Cerebellar cortex (tissue), 1 donor: ENCODE results near the gene ADGRB3.
"Not testable (repeated sequence)": the region's sequence is repeated elsewhere in the genome, so short reads cannot be mapped to it uniquely, and the experiment has no call there.

Experiments used
- DNase-seq: peaks from one replicate; pipeline ENCODE4 v3.0.0-alpha.2; 2015; ENCODE audit warnings: low spot score

ADGRB3 gene

GRCh38 chr6:69246983-69247382 is 611.9 kb downstream of the ADGRB3 start:
- DNase-seq, result no peak

- DNase-seq, result no peak
These were observed 625.9 kb downstream of the ADGRB3 start for GRCh38 chr6:69261010-69261409.

GRCh38 chr6:69263297-69263696 is 628.2 kb downstream of the ADGRB3 start:
- DNase-seq, result no peak

GRCh38 chr6:69265090-69265489 is 630.0 kb downstream of the ADGRB3 start:
- no peak for DNase-seq

- DNase-seq, result no peak
These were observed 630.6 kb downstream of the ADGRB3 start for GRCh38 chr6:69265706-69266105.

- no peak for DNase-seq
These were observed 641.1 kb downstream of the ADGRB3 start for GRCh38 chr6:69276204-69276603.

GRCh38 chr6:69279805-69280204 is 644.7 kb downstream of the ADGRB3 start:
- peak; percentile 78 for DNase-seq

- DNase-seq, result no peak
These were observed 645.8 kb downstream of the ADGRB3 start for GRCh38 chr6:69280858-69281257.

- no peak for DNase-seq
These were observed 649.2 kb downstream of the ADGRB3 start for GRCh38 chr6:69284176-69284730.

- DNase-seq, result no peak
These were observed 650.0 kb downstream of the ADGRB3 start for GRCh38 chr6:69285054-69285453.

- peak; percentile 79 for DNase-seq
These were observed 651.2 kb downstream of the ADGRB3 start for GRCh38 chr6:69286331-69286730.

GRCh38 chr6:69288198-69288597 is 653.1 kb downstream of the ADGRB3 start:
- DNase-seq, result not testable (repeated sequence)

GRCh38 chr6:69289689-69290495 is 654.8 kb downstream of the ADGRB3 start:
- no peak for DNase-seq

- no peak for DNase-seq
These were observed 658.4 kb downstream of the ADGRB3 start for GRCh38 chr6:69293471-69293870.

- DNase-seq, result peak; percentile 72
These were observed 659.3 kb downstream of the ADGRB3 start for GRCh38 chr6:69294407-69294806.

GRCh38 chr6:69294862-69295261 is 659.8 kb downstream of the ADGRB3 start:
- DNase-seq, result peak; percentile 78

GRCh38 chr6:69303382-69303781 is 668.3 kb downstream of the ADGRB3 start:
- DNase-seq, result no peak

GRCh38 chr6:69305456-69305855 is 670.4 kb downstream of the ADGRB3 start:
- no peak for DNase-seq

GRCh38 chr6:69308584-69308983 is 673.5 kb downstream of the ADGRB3 start:
- DNase-seq, result no peak

- DNase-seq, result no peak
These were observed 676.8 kb downstream of the ADGRB3 start for GRCh38 chr6:69311888-69312287.

- no peak for DNase-seq
These were observed 678.9 kb downstream of the ADGRB3 start for GRCh38 chr6:69314001-69314400.

- no peak for DNase-seq
These were observed 679.4 kb downstream of the ADGRB3 start for GRCh38 chr6:69314531-69314930.

GRCh38 chr6:69331886-69332285 is 696.8 kb downstream of the ADGRB3 start:
- DNase-seq, result peak; percentile 53

- DNase-seq, result no peak
These were observed 702.2 kb downstream of the ADGRB3 start for GRCh38 chr6:69337311-69337710.
